LoVo (cell line): ENCODE data around the gene C1orf74.
A peak's percentile ranks its signal among the peaks of the same experiment; 100 is the strongest.

Experiments used
- DNase-seq: peaks from one replicate; pipeline ENCODE4 v3.0.0-alpha.2; 2016; ENCODE audit warnings: low spot score

The C1orf74 gene

DNA sequence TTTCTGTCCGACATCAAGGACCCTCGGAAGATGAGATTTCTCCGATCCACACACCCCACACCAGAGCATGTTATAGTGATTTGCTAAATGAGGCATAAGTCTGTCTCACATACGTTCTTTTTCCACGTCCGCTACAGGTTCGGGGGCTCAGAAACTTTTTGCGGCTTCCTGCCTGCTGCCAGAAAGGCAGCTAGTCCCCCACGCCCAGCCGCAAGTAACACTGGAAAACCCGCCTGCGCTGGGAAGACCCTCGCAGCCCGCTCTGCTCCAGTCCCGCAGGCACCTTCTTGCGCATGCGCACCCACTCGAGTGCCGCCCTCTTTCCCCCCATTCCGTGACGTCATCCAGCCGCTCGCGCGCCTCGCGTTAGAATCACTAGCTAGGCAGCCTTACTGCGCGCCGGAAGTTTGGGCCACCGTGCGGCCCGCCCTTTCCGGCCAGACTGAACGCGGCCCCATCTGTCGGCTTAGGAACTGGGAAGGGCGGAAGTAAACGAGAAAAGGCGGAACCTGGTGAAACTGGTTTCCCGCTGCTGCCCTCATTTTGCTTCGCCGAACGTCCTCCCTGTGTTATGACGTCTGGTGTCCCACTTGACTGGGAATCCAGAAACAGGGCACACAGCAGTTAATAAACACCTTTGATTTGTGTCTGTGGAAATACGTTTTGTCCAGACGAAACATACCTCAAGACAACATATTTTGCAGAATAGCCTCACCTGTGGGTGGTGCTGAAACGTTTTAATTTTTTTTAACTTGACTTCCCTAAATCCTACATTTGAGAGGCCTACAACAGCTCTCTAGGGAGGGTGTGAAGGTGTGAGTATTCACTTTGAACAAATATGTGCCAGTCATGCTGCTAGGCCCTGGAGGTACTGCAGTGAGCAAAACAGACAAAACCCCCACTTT is at the start of gene C1orf74:
Gene C1orf74 (minus strand): TSS at position 295 of the 905 bp plus-strand sequence. CDS start 925 bp downstream, outside the sequence.
- peak; percentile 98 for DNase-seq

DNA sequence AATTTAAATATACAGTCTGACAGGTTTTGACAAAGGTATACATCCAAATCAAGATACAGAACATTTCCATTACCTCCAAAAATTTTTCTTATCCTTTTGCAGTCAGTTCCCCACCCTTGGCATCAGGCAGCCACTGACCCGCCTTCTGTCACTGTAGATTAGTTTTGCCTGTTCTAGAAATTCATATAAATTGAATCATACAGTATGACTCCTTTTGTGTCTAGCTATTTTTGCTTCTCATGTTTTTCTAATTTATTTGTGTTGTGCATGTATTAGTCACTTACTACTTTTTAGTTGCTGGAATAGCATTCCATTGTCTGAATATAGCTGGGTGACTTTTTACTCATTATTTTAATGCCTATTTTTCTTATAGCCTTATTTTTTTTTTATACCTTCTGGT is 47.3 kb upstream of the C1orf74 start:
- DNase-seq: no peak

DNA sequence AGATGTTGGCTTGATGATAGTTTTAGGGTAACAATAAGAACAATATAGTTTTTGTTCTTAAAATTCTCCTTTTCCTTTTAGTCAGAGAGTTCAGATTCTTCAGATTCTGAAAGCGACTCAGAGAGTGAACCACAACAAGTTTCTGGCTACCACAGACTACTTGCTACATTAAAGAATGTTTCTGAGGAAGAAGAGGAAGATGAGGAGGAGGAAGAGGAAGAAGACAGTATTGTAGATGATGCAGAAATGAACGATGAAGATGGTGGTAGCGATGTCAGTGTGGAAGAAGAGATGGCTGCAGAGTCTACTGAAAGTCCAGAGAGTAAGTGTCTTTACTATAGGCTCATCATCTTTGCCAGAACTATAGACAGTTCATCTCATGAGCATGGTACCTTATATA is 46.4 kb upstream of the C1orf74 start:
- DNase-seq: no peak

DNA sequence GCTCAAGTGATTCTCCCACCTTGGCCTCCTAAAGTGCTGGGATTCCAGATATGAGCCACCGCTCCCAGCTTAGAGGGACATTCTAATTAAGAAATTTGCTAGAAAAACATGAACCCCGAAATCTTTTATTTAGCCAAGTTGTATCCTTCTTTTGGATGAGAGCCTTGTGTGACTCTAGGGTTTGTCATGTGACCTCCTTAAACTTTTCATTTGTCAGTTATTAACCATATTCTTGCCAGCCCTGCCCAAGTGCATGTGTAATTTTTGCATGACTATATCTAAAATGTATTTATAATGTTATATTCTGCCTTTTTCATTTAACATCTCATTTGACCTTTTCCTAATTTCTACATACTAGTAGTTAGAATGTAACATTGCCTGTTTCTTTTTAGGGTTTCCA is 45.4 kb upstream of the C1orf74 start:
- no peak for DNase-seq

DNA sequence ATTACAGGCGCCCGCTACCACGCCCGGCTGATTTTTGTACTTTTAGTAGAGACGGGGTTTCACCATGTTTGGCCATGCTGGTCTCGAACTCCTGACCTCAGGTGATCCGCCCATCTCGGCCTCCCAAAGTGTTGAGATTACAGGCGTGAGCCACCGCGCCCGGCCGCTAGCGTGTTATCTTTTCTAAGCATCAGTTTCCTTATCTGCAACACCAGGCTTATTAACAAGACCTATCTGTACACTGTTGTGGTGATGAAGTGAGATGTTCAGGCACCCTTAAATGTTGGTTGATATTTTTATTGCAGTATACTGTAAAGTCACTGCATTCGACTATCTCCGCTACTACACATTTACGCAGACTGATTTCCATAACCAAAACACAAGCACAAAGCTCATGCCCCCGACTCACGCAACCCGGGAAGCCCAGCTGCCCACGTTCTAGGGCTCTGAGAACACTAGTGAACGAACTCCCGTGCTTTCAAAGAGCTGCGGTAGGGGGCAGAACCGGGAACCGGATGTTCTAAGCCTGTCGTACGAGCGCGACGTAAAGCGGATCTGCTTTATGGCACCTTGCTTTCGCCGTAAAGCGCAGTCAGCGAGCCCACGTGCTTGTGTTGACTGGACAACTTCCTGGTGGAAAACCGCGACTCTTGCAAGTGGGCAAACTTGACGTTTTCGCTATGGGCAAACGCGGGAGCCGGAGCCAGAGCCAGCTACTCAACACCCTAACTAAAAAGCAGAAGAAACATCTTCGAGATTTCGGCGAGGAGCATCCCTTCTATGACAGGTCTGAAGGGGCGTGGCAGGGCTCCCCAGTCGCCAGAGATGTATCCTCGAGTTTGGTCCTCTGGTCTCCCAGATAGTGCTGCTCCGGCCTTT is 43.3 kb upstream of the C1orf74 start, which contains the start of gene UTP25:
Gene UTP25 (plus strand): TSS at position 589 of the 879 bp plus-strand sequence. CDS start 92 bp downstream, at position 681.
- peak; percentile 97 for DNase-seq

DNA sequence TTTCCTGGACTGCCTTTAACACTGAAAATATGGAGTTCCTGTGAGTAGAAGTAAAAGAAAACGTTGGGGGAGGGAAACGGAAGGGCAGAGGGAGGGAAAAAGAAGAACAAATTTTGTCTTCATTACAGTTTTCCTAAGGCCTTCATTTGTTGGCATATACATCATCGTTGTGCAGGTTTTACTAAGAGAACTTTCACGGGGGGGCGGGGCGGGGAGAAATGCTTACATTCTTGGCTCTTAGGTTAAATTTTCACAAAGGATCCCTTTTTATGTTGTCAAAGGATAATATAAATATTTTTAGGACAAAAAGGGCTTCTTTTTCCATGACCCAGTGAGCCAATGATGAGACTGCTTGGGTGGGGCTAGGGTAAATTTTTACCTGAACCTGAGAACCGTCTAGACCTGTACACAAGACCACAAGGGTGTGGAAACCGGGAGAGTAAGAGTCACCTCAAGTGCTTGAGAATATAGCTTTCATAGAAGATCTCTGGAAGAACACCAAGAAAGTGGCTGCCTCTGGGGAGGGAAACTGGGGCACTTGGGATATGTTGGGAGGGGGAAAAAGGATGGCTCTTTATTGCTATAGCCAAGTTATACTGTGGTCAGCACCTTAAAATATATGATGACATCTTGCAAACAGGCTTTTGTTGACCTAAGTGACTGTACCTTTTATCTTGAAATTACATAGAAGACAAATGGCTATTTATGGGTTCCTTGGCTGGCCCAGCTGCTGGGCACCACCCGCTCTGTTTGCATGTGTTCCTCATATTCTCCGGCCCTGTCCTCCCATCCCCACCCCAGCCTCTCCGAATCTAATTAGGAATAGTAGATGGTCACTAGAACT is 41.5 kb upstream of the C1orf74 start:
- DNase-seq: peak; percentile 56

DNA sequence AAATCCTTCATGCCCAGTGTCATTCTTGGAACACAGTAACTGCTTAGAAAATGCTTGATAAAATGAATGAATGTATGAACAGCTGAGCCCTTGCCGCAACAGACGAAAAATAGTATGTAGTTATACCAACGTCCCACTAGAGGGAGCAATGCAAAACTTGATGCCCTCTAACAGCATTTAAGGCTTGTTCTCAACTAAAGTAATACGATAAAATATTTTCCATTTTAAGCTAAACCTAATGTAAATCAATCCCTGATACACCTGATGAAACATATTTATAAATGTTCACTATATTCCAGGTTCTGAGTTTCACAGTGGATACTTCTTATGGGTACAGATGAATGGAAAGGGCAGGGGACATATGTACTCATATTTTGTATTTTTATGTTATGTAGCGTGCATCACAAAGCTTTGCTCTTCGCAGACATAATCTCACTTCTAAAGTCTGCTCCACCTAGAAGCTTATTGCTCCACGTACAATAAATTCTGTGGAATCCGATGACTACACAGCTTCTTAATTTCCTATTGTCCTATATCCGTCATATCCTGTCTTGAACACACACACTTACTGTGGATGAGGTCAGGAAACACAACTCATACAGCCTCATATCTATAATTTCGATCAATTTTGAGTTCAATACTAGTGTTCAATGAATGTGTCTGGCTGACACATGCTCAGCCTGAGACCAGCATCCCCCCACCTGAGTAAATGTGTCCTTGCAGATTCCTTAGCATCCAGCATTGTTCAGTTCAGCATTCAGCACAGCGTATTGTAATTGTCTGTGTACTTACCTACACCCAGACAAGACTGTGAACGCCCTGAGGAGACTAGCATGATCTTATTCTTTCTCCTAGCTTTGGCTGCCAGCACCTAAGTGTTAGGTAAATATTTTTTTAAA is 39.0 kb upstream of the C1orf74 start:
- DNase-seq: peak; percentile 53

DNA sequence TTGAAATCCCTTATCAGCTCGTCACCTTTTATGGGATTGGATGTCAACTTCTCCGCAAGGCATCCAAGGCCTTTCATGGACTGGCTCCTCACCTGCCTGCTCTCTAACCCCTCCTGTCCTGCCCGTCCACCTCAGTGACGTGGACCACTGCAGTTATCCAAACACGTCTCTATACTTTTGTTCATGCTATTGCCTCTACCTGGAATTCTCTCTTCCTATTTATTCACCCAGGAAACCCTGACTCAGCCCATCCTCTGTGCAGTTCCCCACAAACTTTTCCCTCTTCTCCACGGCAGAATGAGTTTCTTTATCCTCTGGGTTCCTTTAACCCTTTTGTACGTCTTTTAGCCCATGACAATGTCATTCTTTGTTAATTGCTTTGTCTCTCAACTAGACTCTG is 38.3 kb upstream of the C1orf74 start:
- DNase-seq: no peak

DNA sequence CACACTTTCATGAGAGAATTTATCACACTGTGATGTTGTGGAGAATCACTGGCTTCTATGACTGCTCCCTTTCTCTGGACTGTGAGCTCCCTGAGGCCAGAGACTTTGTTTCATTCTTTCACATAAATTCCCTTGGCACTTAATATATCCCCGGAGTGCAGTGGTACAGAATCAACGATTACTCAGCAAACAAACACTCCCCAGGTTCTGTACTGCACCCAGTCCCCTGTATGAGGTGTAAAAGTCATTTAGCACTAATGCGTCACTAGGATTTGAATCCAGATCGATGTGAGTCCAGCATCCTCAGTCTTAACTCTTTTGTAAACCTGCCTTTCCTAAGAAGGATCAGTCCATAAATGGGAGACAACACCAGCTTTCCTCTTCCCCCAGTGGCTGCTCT is 36.6 kb upstream of the C1orf74 start:
- no peak for DNase-seq

- DNase-seq: no peak
Observed at GRCh38 chr1:209819058-209819457, 34.7 kb upstream of the C1orf74 start.

GRCh38 chr1:209817691-209818090 is 33.3 kb upstream of the C1orf74 start:
- no peak for DNase-seq

- DNase-seq: no peak
Observed at GRCh38 chr1:209816923-209817322, 32.6 kb upstream of the C1orf74 start.

DNA sequence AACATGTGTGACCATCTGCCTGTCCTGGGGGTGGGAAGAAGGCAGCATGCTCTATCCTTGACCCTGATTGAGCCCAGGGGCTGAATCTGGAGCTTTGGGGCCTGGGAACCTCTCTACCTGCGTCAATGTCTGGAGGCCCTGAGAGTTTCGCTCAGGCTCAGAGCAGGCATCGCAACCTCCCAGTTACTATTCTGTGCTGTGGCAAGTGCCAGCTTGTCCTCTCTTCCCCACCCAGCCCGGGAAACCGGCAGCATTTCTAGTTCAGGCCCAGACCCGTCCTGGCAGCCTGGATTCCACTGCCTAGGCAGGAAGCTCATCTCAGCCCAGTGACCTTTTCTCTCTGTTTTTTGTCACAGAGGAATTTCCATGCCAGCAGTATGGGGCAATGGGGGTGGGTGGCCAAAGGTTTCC is 31.6 kb upstream of the C1orf74 start:
- DNase-seq: no peak

DNA sequence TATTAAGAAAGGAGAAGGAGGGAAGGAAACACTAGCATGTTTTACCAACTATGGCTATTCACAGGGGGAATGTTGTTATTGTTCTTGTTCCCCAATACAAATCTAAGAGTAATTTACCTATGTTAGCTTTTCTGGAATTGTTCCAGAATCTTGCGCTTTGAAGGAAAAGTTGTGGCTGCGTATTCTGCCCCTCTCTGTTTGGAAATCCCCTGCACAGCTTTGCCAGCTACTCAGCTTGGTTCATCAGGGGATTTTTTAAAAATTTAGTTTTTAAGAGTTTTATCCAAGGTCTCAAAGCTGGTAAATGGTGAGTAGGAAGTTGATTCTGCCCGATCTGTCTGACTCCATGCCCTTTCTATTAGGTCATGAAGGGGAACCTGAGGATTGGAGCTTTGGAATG is 31.1 kb upstream of the C1orf74 start:
- DNase-seq: no peak

- no peak for DNase-seq
Observed at GRCh38 chr1:209813902-209814301, 29.5 kb upstream of the C1orf74 start.

GRCh38 chr1:209810783-209811182 is 26.4 kb upstream of the C1orf74 start:
- DNase-seq: no peak

- no peak for DNase-seq
Observed at GRCh38 chr1:209809611-209810010, 25.3 kb upstream of the C1orf74 start.

- peak; percentile 73 for DNase-seq
Observed at GRCh38 chr1:209808059-209808581, 23.8 kb upstream of the C1orf74 start.

DNA sequence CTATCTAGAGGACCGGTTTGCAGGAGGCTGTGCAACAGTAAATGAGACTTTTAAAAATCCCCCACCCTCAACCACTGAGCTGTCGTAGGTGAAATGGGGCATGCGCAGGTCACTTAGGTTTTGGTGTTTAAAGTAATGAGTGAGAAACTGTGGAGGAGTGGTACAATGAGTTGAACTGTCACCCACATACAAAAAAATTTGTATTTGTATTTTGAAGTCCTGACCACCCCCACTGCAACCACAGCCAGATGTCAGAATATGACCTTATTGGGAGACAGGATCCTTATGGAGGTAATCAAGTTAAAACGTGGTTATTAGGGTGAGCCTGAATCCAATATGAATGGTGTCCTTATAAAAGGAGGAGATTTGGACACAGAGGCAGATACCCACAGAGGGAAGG is 23.1 kb upstream of the C1orf74 start:
- no peak for DNase-seq
